Measurements from ENCODE around the gene MIGA2. TPM values are rescaled to one million over a fixed set of nuclear protein-coding genes. Genes with fewer than 3 reads are reported as not detected.

Gene MIGA2
- total RNA-seq, 2 experiments from 2014 or later: 26.1 to 26.5 TPM

GRCh38 chr9:129006328-129007034, 29.9 kb upstream of the MIGA2 start:
- ChIA-PET POLR2A (no interaction called here), CTCF (interaction anchor here (1.3 to 1.7 kb wide), 5 partner anchors 8 to 22 kb away, joined by 3 to 6 read pairs (median 5); partner anchors contain the start of gene SH3GLB2)
- no peaks in the 10 kb centered on the region for H3K27me3 Mint-ChIP-seq
- H3K4me3 Mint-ChIP-seq: peak overlapping the region; percentile 12
- peaks cover 30% of the 10 kb centered on the region for H3K36me3 Mint-ChIP-seq
- H3K4me1 Mint-ChIP-seq (ENCODE audit: low read depth): no peaks in the 10 kb centered on the region
- H3K9me3 Mint-ChIP-seq: no peaks in the 10 kb centered on the region
- DNase-seq: peak; percentile 59
- H3K27ac Mint-ChIP-seq: peak overlapping the region; percentile 61
- intact Hi-C loops (cut with micrococcal nuclease): no loop called here

DNA sequence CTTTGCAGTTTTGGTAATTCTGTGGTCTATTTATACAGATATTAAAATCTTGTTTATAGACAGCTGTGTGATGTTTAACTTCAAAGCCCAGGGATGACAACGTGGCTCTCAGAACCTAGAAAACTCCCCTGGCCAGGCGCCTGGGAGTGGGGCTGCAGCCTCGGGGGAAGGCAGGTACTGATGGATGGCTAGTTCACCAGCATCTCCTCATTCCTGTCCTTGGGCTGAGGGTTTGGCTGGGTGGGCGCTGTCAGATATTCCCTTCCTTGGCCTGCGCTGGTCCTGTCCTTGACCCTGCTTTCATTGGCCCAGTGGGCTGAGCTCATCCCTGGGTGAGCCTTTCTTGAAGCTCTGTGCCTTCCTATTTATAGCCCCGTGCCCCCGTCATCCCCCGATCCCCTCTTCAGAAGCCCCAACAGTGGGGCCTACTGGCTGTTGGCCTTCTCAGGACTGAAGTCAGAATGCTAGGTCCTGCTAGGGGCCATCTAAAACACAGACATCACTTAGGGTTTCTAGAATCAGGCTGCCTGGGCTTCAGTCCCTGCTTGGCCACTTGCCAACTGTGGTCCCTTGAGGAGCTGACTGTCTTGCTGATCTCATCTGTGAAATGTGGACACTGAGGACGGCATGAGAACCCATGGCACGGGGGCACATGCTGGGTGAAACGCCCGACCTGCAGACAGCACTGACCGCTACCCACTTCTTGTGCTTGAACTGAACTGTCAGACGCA, 29.2 kb upstream of the MIGA2 start:
- H3K4me1 Mint-ChIP-seq (ENCODE audit: low read depth): no peaks in the 10 kb centered on the region
- ChIA-PET POLR2A (no interaction called here), CTCF (interaction anchor here (0.6 to 1.7 kb wide), 5 partner anchors 10 to 50 kb away, joined by 3 to 5 read pairs (median 4); partner anchors contain the start of gene SH3GLB2)
- H3K27me3 Mint-ChIP-seq: no peaks in the 10 kb centered on the region
- H3K27ac Mint-ChIP-seq: no peak overlapping the region
- H3K36me3 Mint-ChIP-seq: peaks cover 26% of the 10 kb centered on the region
- no peaks in the 10 kb centered on the region for H3K9me3 Mint-ChIP-seq
- intact Hi-C loops (cut with micrococcal nuclease): no loop called here
- H3K4me3 Mint-ChIP-seq: no peak overlapping the region
- no peak for DNase-seq

- Mint-ChIP-seq H3K4me1 (ENCODE audit: low read depth) (no peaks in the 10 kb centered on the region), H3K27ac (no peak overlapping the region), H3K27me3 (no peaks in the 10 kb centered on the region), H3K4me3 (no peak overlapping the region), H3K9me3 (no peaks in the 10 kb centered on the region), H3K36me3 (peaks cover 18% of the 10 kb centered on the region)
- DNase-seq: no peak
- POLR2A ChIA-PET: interaction anchor here (1.1 kb wide), 1 partner anchor 15 kb away, joined by 3 read pairs; no protein-coding TSS in a partner anchor
- CTCF ChIA-PET: interaction anchor here (0.6 to 1.7 kb wide), 4 partner anchors 12 to 51 kb away, joined by 3 to 4 read pairs (median 4); partner anchors contain the start of gene SH3GLB2
- intact Hi-C loops (cut with micrococcal nuclease): no loop called here
These were observed 28.5 kb upstream of the MIGA2 start for GRCh38 chr9:129007766-129008468.

DNA sequence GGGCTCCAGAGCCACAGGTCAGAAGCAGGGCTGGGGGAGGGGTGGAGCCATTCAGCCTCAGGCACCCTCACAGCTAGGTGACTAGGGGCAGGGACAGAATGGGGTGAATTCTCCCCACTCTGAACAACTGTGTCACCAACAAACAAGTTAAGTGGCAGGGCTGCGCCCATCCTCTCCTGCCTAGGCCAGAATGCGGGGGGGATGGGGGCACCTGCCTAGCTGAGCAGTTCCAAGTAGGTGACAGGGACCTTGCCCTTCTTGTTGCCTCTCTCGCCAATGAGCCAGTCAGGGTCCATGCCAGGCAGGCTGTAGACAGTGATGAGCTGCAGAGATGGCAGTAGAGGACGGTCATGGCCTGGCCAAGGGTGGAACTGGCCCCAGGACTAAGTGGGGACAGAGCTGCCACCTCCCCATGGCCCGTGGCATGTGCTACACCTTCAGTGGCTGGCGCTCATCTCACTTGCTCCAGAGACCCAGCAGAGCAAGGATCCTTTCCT, 27.9 kb upstream of the MIGA2 start:
- POLR2A ChIA-PET: interaction anchor here (1.1 kb wide), 1 partner anchor 15 kb away, joined by 3 read pairs; no protein-coding TSS in a partner anchor
- DNase-seq: no peak
- no peak overlapping the region for H3K4me3 Mint-ChIP-seq
- no peak overlapping the region for H3K27ac Mint-ChIP-seq
- no peaks in the 10 kb centered on the region for H3K27me3 Mint-ChIP-seq
- no peaks in the 10 kb centered on the region for H3K4me1 Mint-ChIP-seq (ENCODE audit: low read depth)
- CTCF ChIA-PET: interaction anchor here (0.9 kb wide), 1 partner anchor 51 kb away, joined by 3 read pairs; no protein-coding TSS in a partner anchor
- intact Hi-C loops (cut with micrococcal nuclease): no loop called here
- peaks cover 14% of the 10 kb centered on the region for H3K36me3 Mint-ChIP-seq
- H3K9me3 Mint-ChIP-seq: no peaks in the 10 kb centered on the region

DNA sequence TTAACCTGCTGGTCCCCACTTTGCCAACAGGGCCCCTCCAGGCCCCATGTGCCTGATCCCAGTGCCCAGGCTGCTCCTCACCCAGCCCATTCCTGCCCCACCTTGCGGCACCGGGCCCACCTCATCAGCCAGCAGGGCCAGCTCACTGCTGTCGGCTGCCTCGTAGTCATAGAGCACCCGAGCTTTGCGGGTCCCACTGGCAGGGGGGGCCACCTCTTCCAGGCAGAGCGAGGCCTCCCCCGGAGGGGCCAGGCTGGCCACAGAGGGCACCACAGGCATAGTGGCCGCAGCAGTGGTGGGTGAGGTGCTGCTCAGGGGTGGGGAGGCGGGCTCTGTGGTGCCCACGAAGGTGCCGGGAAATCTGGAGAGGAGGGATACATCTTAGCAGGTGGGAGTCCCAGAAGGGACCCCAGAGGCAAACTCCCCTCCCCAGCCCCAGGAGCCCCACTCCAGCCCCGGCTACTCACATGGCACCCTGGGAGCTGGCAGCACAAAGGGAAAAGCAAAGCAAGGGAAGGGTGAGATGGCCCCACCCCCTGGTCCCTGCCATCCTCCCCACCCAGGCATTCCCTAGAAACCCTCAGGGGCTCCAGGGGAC, 27.3 kb upstream of the MIGA2 start:
- intact Hi-C loops (cut with micrococcal nuclease): no loop called here
- ChIA-PET POLR2A (interaction anchor here (1.1 kb wide), 1 partner anchor 14 kb away, joined by 3 read pairs; no protein-coding TSS in a partner anchor), CTCF (no interaction called here)
- Mint-ChIP-seq H3K4me3 (no peak overlapping the region), H3K27me3 (no peaks in the 10 kb centered on the region), H3K36me3 (peaks cover 16% of the 10 kb centered on the region), H3K9me3 (no peaks in the 10 kb centered on the region), H3K4me1 (ENCODE audit: low read depth) (no peaks in the 10 kb centered on the region), H3K27ac (no peak overlapping the region)
- DNase-seq: no peak

- ChIA-PET CTCF (no interaction called here), POLR2A (no interaction called here)
- H3K27me3 Mint-ChIP-seq: no peaks in the 10 kb centered on the region
- H3K9me3 Mint-ChIP-seq: no peaks in the 10 kb centered on the region
- intact Hi-C loops (cut with micrococcal nuclease): no loop called here
- no peaks in the 10 kb centered on the region for H3K4me1 Mint-ChIP-seq (ENCODE audit: low read depth)
- H3K27ac Mint-ChIP-seq: no peak overlapping the region
- no peak overlapping the region for H3K4me3 Mint-ChIP-seq
- DNase-seq: no peak
- peaks cover 16% of the 10 kb centered on the region for H3K36me3 Mint-ChIP-seq
These were observed 26.8 kb upstream of the MIGA2 start for GRCh38 chr9:129009584-129010141.

DNA sequence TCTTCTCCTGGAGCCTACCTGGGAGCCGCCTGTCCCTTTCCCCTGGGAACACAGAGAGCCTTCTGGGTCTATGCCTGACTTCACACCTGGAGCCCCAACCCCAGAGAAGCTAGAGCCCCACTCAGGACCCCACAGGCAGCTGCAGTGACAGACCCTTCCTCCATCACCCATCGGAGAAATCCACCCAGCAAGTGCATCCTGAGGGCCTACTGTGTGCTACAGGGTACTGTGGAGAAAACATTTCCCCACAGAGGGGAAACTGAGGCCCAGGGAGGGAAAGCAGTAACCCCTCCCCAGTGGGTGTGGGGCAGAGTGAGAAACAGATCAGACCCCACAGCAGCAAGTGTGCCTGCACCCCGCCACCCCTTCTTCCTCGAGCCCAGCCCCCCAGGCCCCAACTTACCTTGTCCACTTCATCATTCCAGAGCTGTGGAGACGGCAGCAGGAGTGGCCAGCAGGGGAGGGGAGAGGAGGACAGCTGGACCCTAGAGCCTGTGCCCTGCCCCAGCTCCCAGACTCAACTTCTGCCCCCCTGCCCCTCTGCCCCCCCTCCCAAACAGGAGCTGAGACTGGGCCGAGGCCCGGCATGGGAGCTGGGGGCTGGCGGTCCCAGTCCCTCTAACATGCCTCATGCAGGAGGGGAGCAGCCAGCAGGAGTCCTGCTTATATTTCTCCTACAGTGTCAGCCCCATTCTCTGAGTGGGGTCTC, 26.0 kb upstream of the MIGA2 start:
- Mint-ChIP-seq H3K36me3 (peaks cover 14% of the 10 kb centered on the region), H3K4me1 (ENCODE audit: low read depth) (no peaks in the 10 kb centered on the region), H3K9me3 (no peaks in the 10 kb centered on the region), H3K4me3 (no peak overlapping the region), H3K27ac (no peak overlapping the region), H3K27me3 (no peaks in the 10 kb centered on the region)
- DNase-seq: no peak
- CTCF ChIA-PET: no interaction called here
- POLR2A ChIA-PET: no interaction called here
- intact Hi-C loops (cut with micrococcal nuclease): no loop called here

GRCh38 chr9:129011170-129011569, 25.3 kb upstream of the MIGA2 start:
- Mint-ChIP-seq H3K27me3 (no peaks in the 10 kb centered on the region), H3K4me3 (no peak overlapping the region), H3K36me3 (peaks cover 13% of the 10 kb centered on the region), H3K4me1 (ENCODE audit: low read depth) (no peaks in the 10 kb centered on the region), H3K27ac (no peak overlapping the region), H3K9me3 (no peaks in the 10 kb centered on the region)
- intact Hi-C loops (cut with micrococcal nuclease): no loop called here
- ChIA-PET CTCF (no interaction called here), POLR2A (no interaction called here)
- no peak for DNase-seq

GRCh38 chr9:129011761-129012181, 24.7 kb upstream of the MIGA2 start:
- Mint-ChIP-seq H3K27me3 (no peaks in the 10 kb centered on the region), H3K4me3 (no peak overlapping the region), H3K36me3 (peaks cover 9% of the 10 kb centered on the region), H3K27ac (no peak overlapping the region), H3K4me1 (ENCODE audit: low read depth) (no peaks in the 10 kb centered on the region), H3K9me3 (no peaks in the 10 kb centered on the region)
- intact Hi-C loops (cut with micrococcal nuclease): no loop called here
- POLR2A ChIA-PET: no interaction called here
- CTCF ChIA-PET: no interaction called here
- no peak for DNase-seq

GRCh38 chr9:129012343-129012742, 24.1 kb upstream of the MIGA2 start:
- DNase-seq: no peak
- no peak overlapping the region for H3K27ac Mint-ChIP-seq
- no peaks in the 10 kb centered on the region for H3K27me3 Mint-ChIP-seq
- ChIA-PET CTCF (no interaction called here), POLR2A (interaction anchor here (0.6 kb wide), 1 partner anchor 763 kb away, joined by 3 read pairs; no protein-coding TSS in a partner anchor)
- H3K9me3 Mint-ChIP-seq: no peaks in the 10 kb centered on the region
- H3K4me3 Mint-ChIP-seq: no peak overlapping the region
- intact Hi-C loops (cut with micrococcal nuclease): no loop called here
- no peaks in the 10 kb centered on the region for H3K4me1 Mint-ChIP-seq (ENCODE audit: low read depth)
- peaks cover 10% of the 10 kb centered on the region for H3K36me3 Mint-ChIP-seq

DNA sequence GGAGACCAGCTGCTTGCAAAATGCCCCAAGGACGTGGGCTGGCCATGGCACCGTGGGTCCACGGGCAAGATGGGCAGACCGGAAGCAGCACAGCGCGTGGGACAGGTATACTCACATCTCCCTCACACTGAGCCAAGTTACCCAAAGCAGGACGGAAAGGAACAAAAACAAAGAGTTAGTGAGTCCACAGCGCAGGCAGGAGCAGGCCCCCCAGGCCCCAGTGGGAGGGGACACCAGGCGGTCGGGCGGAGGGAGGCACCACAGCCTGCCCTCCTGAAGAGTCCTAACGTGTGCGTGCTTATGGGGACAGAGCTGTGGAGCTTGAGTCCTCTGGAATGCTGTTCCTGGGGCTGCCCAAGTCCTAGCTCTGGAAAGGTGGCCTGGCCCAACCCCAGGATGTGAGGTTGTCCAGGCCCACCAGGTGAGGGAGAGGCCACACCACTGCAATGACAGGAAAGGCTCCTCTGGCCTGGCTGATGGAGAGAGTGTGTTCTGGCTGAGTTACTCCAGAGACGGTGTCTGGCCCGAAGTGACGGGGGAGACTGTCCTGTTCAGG, 23.5 kb upstream of the MIGA2 start:
- no peaks in the 10 kb centered on the region for H3K9me3 Mint-ChIP-seq
- POLR2A ChIA-PET: no interaction called here
- H3K27me3 Mint-ChIP-seq: no peaks in the 10 kb centered on the region
- no peak overlapping the region for H3K27ac Mint-ChIP-seq
- CTCF ChIA-PET: no interaction called here
- intact Hi-C loops (cut with micrococcal nuclease): no loop called here
- H3K4me3 Mint-ChIP-seq: no peak overlapping the region
- H3K36me3 Mint-ChIP-seq: peaks cover 6% of the 10 kb centered on the region
- DNase-seq: no peak
- H3K4me1 Mint-ChIP-seq (ENCODE audit: low read depth): no peaks in the 10 kb centered on the region
